Prostate gland (tissue), 2 donors: ENCODE data around the gene SCIN.

ENCODE experiments used
- POLR2A ChIP-seq: fragments of 450-650 bp; IDR thresholded peaks from one replicate; pipeline ENCODE4 v1.6.1; 2016; ENCODE audit warnings: antibody characterized with exemption, mild to moderate bottlenecking
- POLR2AphosphoS5 ChIP-seq: sonication (generic); formaldehyde crosslinking; IDR thresholded peaks from one replicate; pipeline ENCODE4 v1.6.1; 2017; ENCODE audit warnings: antibody characterized with exemption
- TF ChIP-seq, protein P1 (sequence below), 4 experiments: fragments of 200-600 bp in 2 of 4; fragments of 450-650 bp in 2 of 4; sonication (generic) in 2 of 4; IDR thresholded peaks; 1 replicate in 3 of 4; 2 replicates in 1 of 4; pipeline ENCODE4 v1.5.1; 2016 to 2019; ENCODE audit warnings: antibody characterized with exemption in 4 of 4, mild to moderate bottlenecking in 2 of 4, moderate library complexity in 2 of 4

DNA sequence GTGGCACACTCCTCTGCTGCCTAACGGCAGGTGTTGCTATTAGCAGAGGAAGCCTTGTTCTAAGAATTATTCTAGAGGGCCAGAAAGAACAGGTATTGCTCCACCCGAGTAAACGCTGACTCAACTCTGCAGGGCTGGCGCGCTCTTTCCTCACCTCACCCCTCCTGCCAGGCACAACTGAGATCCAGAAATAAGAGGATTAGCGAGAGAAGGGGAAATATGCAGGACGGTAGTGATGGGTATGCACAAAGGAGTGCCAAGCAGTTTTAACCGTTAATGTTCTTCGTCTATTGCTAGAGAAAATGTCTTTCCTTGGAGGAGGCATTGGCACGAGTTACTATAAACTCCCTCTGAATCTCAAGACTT lies 369 bp upstream of the SCIN start:
- TF ChIP-seq, protein P1, sequence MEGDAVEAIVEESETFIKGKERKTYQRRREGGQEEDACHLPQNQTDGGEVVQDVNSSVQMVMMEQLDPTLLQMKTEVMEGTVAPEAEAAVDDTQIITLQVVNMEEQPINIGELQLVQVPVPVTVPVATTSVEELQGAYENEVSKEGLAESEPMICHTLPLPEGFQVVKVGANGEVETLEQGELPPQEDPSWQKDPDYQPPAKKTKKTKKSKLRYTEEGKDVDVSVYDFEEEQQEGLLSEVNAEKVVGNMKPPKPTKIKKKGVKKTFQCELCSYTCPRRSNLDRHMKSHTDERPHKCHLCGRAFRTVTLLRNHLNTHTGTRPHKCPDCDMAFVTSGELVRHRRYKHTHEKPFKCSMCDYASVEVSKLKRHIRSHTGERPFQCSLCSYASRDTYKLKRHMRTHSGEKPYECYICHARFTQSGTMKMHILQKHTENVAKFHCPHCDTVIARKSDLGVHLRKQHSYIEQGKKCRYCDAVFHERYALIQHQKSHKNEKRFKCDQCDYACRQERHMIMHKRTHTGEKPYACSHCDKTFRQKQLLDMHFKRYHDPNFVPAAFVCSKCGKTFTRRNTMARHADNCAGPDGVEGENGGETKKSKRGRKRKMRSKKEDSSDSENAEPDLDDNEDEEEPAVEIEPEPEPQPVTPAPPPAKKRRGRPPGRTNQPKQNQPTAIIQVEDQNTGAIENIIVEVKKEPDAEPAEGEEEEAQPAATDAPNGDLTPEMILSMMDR (IDR thresholded peaks at IDR 0.05): no peak
- TF ChIP-seq POLR2AphosphoS5: no peak
- no peak for TF ChIP-seq POLR2A
